NT2/D1 (cell line): Measurements from ENCODE around the gene LRRK1.

Experiments
- SUZ12 ChIP-seq: IDR thresholded peaks from 2 replicates; pipeline ENCODE4 v1.6.1; 2011; ENCODE audit not compliant: insufficient read length, insufficient read depth; ENCODE audit errors: extremely low read depth
- YY1 ChIP-seq: IDR thresholded peaks from 2 replicates; pipeline ENCODE4 v1.6.1; 2011; ENCODE audit not compliant: insufficient read length, insufficient read depth
- ZNF274 ChIP-seq: IDR thresholded peaks from 2 replicates; pipeline ENCODE4 v1.6.1; 2011; ENCODE audit warnings: mild to moderate bottlenecking, low read depth, low read length

DNA sequence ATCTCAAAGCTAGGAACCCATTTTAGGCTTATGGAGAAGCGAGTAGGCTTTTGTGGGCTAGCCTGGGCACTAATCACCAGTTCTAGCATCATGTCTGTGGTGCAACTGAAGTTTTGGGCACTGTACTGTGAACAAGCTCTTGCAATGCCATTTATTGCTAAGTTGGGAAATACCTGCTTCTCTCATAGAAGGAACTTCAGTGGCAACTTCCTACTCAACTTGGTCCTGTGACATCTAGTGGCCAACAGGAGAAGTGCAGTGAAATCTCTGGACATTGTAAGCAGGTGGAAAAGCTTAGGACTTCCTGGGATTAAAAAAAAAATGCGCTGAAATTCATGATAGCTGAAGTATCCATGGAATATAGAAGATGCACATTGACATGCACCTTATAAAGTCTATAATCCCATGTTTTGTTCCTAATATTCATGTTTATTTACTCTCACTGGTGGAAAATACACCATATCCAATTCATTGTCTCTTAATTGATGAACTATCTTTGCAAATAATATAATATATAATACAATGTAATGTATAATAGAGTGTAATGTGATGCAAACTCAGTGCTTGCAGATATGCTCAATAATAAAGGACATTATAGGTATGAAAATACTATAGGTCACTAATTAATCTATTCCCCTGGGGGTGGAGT, 46.0 kb upstream of the LRRK1 start:
- TF ChIP-seq YY1: no peak
- no peak for TF ChIP-seq ZNF274
- TF ChIP-seq SUZ12: no peak
